ENCODE data around the gene CTRL. TPM values are rescaled to one million over a fixed set of nuclear protein-coding genes. Genes with fewer than 3 reads are reported as not detected.

CTRL gene
- polyA plus RNA-seq, 1 donor (not counting 4 experiments of a cell fraction or from before 2014, with no cell fraction given) = 0.10 TPM

- H3K27ac ChIP-seq (ENCODE audit: control insufficient read depth, insufficient read depth, low read length) = no peak overlapping the region
- no peaks in the 10 kb centered on the region for H3K27me3 ChIP-seq (ENCODE audit: control insufficient read depth, extremely low read depth, insufficient read depth, low read length)
- peaks cover 2% of the 10 kb centered on the region for H3K9me1 ChIP-seq (ENCODE audit: control insufficient read depth, extremely low read depth, insufficient read depth, low read length)
- peaks cover 22% of the 10 kb centered on the region for H3K79me2 ChIP-seq (ENCODE audit: control insufficient read depth, insufficient read depth, low read length)
- dilution Hi-C loops (cut with MboI; ENCODE audit: extremely low pct_ligation_motif_present, low sequenced_read_pairs) = no loop called here
- H3K4me2 ChIP-seq (ENCODE audit: control insufficient read depth, extremely low read depth, insufficient read depth, low read depth, low read length) = no peak overlapping the region
- FAIRE-seq = no peak
- TF ChIP-seq EZH2 (IDR thresholded peaks at IDR 0.05; ENCODE audit: low read length) (no peak), CTCF (optimal IDR thresholded peaks at IDR 0.05 in 1 of 3, IDR thresholded peaks at IDR 0.05 in 1 of 3, conservative IDR thresholded peaks at IDR 0.05 in 1 of 3; ENCODE audit: extremely low read depth in 1 of 3, insufficient read depth in 2 of 3, low read length in 3 of 3) (no peak)
- no peak overlapping the region for H2AFZ ChIP-seq (ENCODE audit: control insufficient read depth, low read length)
- no peak overlapping the region for H3K4me3 ChIP-seq (ENCODE audit: control insufficient read depth in 2 of 3, extremely low read depth in 1 of 3, insufficient read depth in 2 of 3, low read depth in 1 of 3, low read length in 3 of 3)
- peaks cover 4% of the 10 kb centered on the region for H3K4me1 ChIP-seq (ENCODE audit: control insufficient read depth, extremely low read depth, insufficient read depth, low read length)
- peaks cover 59 to 67% of the 10 kb centered on the region in 2 experiments for H3K36me3 ChIP-seq (ENCODE audit: control insufficient read depth in 2 of 2, extremely low read depth in 1 of 2, insufficient read depth in 2 of 2, low read length in 2 of 2)
- no peaks in the 10 kb centered on the region for H3K9me3 ChIP-seq (ENCODE audit: control insufficient read depth, low read depth, low read length)
- no peak overlapping the region for H3K9ac ChIP-seq (ENCODE audit: control insufficient read depth, extremely low read depth, insufficient read depth, low read length)
- DNase-seq (ENCODE audit: low read depth, low spot score) = no peak
- peaks cover 14% of the 10 kb centered on the region for H4K20me1 ChIP-seq (ENCODE audit: control insufficient read depth, extremely low read depth, insufficient read depth, low read length)
Measured at GRCh38 chr16:67954421-67955196, 22.9 kb upstream of the CTRL start.

DNA sequence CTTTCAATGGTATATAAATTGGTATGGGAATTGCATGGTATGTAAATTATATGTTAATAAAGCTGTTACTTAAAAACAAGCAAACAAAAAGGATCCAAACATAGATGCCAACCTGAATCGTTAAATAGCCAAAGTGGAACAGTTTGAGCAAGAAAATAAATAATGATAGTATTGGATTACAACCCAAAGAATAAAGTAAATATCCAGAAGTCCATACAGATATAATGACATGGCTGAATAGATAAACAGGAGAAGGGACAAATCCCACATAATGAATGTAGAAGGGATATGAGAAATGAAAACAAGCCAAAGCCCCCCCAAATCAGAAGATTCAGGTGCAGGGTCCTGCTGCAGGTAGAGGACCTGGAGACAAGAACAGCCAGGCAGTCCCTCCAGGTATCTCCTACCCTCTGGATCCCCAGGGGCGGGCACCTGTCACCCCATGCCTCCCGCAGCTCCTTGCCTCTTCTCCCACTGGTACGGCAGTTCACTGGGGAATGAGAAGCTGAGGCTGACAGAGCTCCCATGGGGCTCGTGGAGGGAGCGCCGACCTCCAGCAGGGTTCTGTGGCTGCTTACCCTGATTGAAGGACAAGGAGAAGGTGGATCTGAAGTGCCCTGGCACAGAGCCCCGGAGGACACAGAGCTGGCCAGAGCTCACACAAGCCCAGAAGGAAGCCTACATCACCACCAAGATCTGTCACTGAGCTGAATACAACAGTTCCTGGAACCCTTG lies 22.1 kb upstream of the CTRL start:
- Histone ChIP-seq H3K4me1 (ENCODE audit: control insufficient read depth, extremely low read depth, insufficient read depth, low read length) (no peaks in the 10 kb centered on the region), H3K27me3 (ENCODE audit: control insufficient read depth, extremely low read depth, insufficient read depth, low read length) (no peaks in the 10 kb centered on the region), H4K20me1 (ENCODE audit: control insufficient read depth, extremely low read depth, insufficient read depth, low read length) (peaks cover 14% of the 10 kb centered on the region), H3K36me3 (ENCODE audit: control insufficient read depth in 2 of 2, extremely low read depth in 1 of 2, insufficient read depth in 2 of 2, low read length in 2 of 2) (peaks cover 58 to 67% of the 10 kb centered on the region in 2 experiments), H2AFZ (ENCODE audit: control insufficient read depth, low read length) (no peak overlapping the region), H3K9me3 (ENCODE audit: control insufficient read depth, low read depth, low read length) (no peaks in the 10 kb centered on the region), H3K9me1 (ENCODE audit: control insufficient read depth, extremely low read depth, insufficient read depth, low read length) (no peaks in the 10 kb centered on the region), H3K4me2 (ENCODE audit: control insufficient read depth, extremely low read depth, insufficient read depth, low read depth, low read length) (no peak overlapping the region), H3K27ac (ENCODE audit: control insufficient read depth, insufficient read depth, low read length) (no peak overlapping the region), H3K4me3 (ENCODE audit: control insufficient read depth in 2 of 3, extremely low read depth in 1 of 3, insufficient read depth in 2 of 3, low read depth in 1 of 3, low read length in 3 of 3) (no peak overlapping the region), H3K79me2 (ENCODE audit: control insufficient read depth, insufficient read depth, low read length) (peaks cover 18% of the 10 kb centered on the region), H3K9ac (ENCODE audit: control insufficient read depth, extremely low read depth, insufficient read depth, low read length) (no peak overlapping the region)
- DNase-seq (ENCODE audit: low read depth, low spot score) (no peak), FAIRE-seq (no peak)
- dilution Hi-C loops (cut with MboI; ENCODE audit: extremely low pct_ligation_motif_present, low sequenced_read_pairs) = no loop called here
- TF ChIP-seq EZH2 (IDR thresholded peaks at IDR 0.05; ENCODE audit: low read length) (no peak), CTCF (optimal IDR thresholded peaks at IDR 0.05 in 1 of 3, IDR thresholded peaks at IDR 0.05 in 1 of 3, conservative IDR thresholded peaks at IDR 0.05 in 1 of 3; ENCODE audit: extremely low read depth in 1 of 3, insufficient read depth in 2 of 3, low read length in 3 of 3) (no peak)
